ENCODE data around the gene ZC3H7A. TPM values are rescaled to one million over a fixed set of nuclear protein-coding genes. Genes with fewer than 3 reads are reported as not detected.

ZC3H7A gene
- total RNA-seq, 1 experiment from 2014 or later, result 42.0 TPM

DNA sequence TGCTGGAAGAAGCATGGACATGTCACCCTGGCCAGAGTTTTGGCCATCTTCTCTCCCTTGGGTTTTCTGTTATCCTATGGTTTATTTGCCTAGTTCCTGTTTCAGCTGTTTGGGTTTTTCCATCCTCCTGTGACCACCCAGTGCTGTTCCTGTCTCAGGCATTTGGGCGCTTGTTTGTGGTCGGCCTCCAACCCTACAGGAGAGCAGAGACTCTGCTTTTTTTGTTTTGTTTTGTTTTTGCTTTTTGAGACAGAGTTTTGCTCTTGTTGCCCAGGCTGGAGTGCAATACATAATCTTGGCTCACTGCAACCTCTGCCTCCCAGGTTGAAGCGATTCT lies 3.3 kb upstream of the ZC3H7A start:
- H3K9me3 Mint-ChIP-seq (ENCODE audit: unreplicated experiment), result no peaks in the 10 kb centered on the region
- intact Hi-C loops (cut with micrococcal nuclease; ENCODE audit: unreplicated experiment), result no loop called here
- H3K4me3 Mint-ChIP-seq (ENCODE audit: unreplicated experiment), result no peak overlapping the region
- TF ChIP-seq, protein P1, sequence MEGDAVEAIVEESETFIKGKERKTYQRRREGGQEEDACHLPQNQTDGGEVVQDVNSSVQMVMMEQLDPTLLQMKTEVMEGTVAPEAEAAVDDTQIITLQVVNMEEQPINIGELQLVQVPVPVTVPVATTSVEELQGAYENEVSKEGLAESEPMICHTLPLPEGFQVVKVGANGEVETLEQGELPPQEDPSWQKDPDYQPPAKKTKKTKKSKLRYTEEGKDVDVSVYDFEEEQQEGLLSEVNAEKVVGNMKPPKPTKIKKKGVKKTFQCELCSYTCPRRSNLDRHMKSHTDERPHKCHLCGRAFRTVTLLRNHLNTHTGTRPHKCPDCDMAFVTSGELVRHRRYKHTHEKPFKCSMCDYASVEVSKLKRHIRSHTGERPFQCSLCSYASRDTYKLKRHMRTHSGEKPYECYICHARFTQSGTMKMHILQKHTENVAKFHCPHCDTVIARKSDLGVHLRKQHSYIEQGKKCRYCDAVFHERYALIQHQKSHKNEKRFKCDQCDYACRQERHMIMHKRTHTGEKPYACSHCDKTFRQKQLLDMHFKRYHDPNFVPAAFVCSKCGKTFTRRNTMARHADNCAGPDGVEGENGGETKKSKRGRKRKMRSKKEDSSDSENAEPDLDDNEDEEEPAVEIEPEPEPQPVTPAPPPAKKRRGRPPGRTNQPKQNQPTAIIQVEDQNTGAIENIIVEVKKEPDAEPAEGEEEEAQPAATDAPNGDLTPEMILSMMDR (IDR thresholded peaks at IDR 0.05; ENCODE audit: insufficient read depth in 1 of 2, low read depth in 1 of 2, low read length in 1 of 2, severe bottlenecking in 1 of 2, unreplicated experiment in 1 of 2), result no peak
- H3K27me3 ChIP-seq (replicated peaks; ENCODE audit: control insufficient read depth, insufficient read depth, low read length), result no peaks in the 10 kb centered on the region
- no peaks in the 10 kb centered on the region for H3K27me3 Mint-ChIP-seq (ENCODE audit: insufficient read depth, unreplicated experiment)
- no peak overlapping the region for H3K4me3 ChIP-seq (ENCODE audit: low read depth, low read length)
- H3K36me3 Mint-ChIP-seq (ENCODE audit: insufficient read depth, unreplicated experiment), result peaks cover 18% of the 10 kb centered on the region
- ChIA-PET CTCF (interaction anchor here (0.6 kb wide), 1 partner anchor 18 kb away, joined by 3 read pairs; no protein-coding TSS in a partner anchor), POLR2A (no interaction called here)
- DNase-seq, result no peak
- no peaks in the 10 kb centered on the region for H3K36me3 ChIP-seq (ENCODE audit: control insufficient read depth, insufficient read depth, low read length)
- H3K9me3 ChIP-seq, result no peaks in the 10 kb centered on the region
- peaks cover 12% of the 10 kb centered on the region for H3K4me1 Mint-ChIP-seq (ENCODE audit: low read depth, unreplicated experiment)
- H3K27ac Mint-ChIP-seq (ENCODE audit: unreplicated experiment), result no peak overlapping the region
- no TSS peak for BruUV-seq (replicated peaks)
- H3K4me1 ChIP-seq, result peaks cover 17% of the 10 kb centered on the region; the same call in 1 of the 2 replicates

DNA sequence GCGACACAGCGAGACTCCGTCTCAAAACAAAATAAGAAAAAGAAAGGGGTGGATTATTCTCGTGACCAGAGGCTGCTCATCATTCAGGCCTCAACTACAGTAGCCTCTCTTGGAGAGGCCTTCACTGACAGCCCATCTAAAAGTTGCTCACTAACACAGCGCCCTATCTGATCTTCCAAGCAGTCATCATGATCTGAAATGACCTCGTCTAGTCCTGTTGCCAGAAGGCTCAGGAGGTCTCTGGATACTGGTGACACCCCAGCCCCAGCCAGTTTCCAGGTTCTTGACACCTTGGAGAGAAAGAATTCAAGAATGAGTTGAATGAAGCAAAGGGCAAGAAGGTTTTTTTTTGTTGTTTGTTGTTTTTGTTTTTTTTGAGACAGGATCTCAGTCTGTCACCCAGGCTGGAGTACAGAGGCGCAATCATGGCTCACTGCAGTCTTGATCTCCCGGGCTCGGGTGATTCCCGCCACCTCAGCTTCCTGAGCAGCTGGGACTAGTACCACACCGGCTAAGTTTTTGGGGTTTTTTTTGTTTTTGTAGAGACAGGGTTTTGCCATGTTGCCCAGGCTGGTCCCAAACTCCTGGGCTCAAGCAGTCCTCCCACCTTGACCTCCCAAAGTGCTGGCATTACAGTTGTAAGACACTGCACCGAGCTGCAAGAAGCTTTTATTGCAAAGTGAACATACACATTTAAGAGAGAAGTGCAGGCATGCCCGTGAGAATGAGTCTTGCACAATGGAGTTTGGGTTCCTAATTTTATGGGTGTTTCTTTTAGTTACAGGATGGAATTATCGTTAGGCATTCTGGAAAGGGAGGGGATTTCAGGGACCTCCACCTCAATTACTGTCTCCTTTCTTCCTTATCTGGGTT lies 2.7 kb upstream of the ZC3H7A start:
- Mint-ChIP-seq H3K36me3 (ENCODE audit: insufficient read depth, unreplicated experiment) (peaks cover 24% of the 10 kb centered on the region), H3K27me3 (ENCODE audit: insufficient read depth, unreplicated experiment) (no peaks in the 10 kb centered on the region), H3K4me3 (ENCODE audit: unreplicated experiment) (no peak overlapping the region), H3K27ac (ENCODE audit: unreplicated experiment) (no peak overlapping the region), H3K4me1 (ENCODE audit: low read depth, unreplicated experiment) (peaks cover 12% of the 10 kb centered on the region), H3K9me3 (ENCODE audit: unreplicated experiment) (no peaks in the 10 kb centered on the region)
- no TSS peak for BruUV-seq (replicated peaks)
- ChIA-PET POLR2A (no interaction called here), CTCF (interaction anchor here (0.6 kb wide), 2 partner anchors 19 to 74 kb away, joined by 3 read pairs; no protein-coding TSS in a partner anchor)
- H3K4me3 ChIP-seq (ENCODE audit: low read depth, low read length), result no peak overlapping the region
- TF ChIP-seq, protein P1 (IDR thresholded peaks at IDR 0.05; ENCODE audit: insufficient read depth in 1 of 2, low read depth in 1 of 2, low read length in 1 of 2, severe bottlenecking in 1 of 2, unreplicated experiment in 1 of 2), result no peak
- H3K36me3 ChIP-seq (ENCODE audit: control insufficient read depth, insufficient read depth, low read length), result no peaks in the 10 kb centered on the region
- no peaks in the 10 kb centered on the region for H3K27me3 ChIP-seq (replicated peaks; ENCODE audit: control insufficient read depth, insufficient read depth, low read length)
- H3K4me1 ChIP-seq, result peaks cover 17% of the 10 kb centered on the region; the same call in 1 of the 2 replicates
- intact Hi-C loops (cut with micrococcal nuclease; ENCODE audit: unreplicated experiment), result loop anchor here (5.0 kb wide), 1 partner anchor 57 kb away; the partner anchor contains the start of gene TXNDC11
- no peaks in the 10 kb centered on the region for H3K9me3 ChIP-seq
- no peak for DNase-seq

DNA sequence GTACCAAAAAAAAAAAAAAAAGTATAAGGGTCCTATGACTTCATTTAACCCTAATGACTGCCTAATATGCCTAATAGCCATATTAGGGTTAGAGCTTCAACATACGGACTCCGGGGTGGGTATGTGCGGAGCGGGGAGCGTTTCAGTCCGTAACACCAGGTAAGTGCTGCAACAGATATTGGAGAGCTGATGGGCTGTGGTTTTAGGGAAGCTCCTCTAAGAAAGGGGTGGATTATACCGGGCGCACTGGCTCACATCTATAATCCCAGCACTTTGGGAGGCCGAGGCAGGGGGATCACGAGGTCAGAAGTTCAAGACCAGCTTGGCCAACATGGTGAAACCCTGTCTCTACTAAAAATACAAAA lies 1.9 kb upstream of the ZC3H7A start:
- TF ChIP-seq, protein P1 (IDR thresholded peaks at IDR 0.05; ENCODE audit: insufficient read depth in 1 of 2, low read depth in 1 of 2, low read length in 1 of 2, severe bottlenecking in 1 of 2, unreplicated experiment in 1 of 2), result no peak
- no TSS peak for BruUV-seq (replicated peaks)
- H3K4me3 ChIP-seq (ENCODE audit: low read depth, low read length), result no peak overlapping the region
- Mint-ChIP-seq H3K4me1 (ENCODE audit: low read depth, unreplicated experiment) (peaks cover 12% of the 10 kb centered on the region), H3K27ac (ENCODE audit: unreplicated experiment) (peak overlapping the region; percentile 91), H3K27me3 (ENCODE audit: insufficient read depth, unreplicated experiment) (no peaks in the 10 kb centered on the region), H3K9me3 (ENCODE audit: unreplicated experiment) (no peaks in the 10 kb centered on the region), H3K4me3 (ENCODE audit: unreplicated experiment) (no peak overlapping the region), H3K36me3 (ENCODE audit: insufficient read depth, unreplicated experiment) (peaks cover 31% of the 10 kb centered on the region)
- H3K36me3 ChIP-seq (ENCODE audit: control insufficient read depth, insufficient read depth, low read length), result no peaks in the 10 kb centered on the region; the same call in 1 of the 2 replicates
- DNase-seq, result no peak
- intact Hi-C loops (cut with micrococcal nuclease; ENCODE audit: unreplicated experiment), result loop anchor here (5.0 kb wide), 1 partner anchor 57 kb away; the partner anchor contains the start of gene TXNDC11
- POLR2A ChIA-PET, result no interaction called here
- H3K9me3 ChIP-seq, result no peaks in the 10 kb centered on the region
- H3K27me3 ChIP-seq (replicated peaks; ENCODE audit: control insufficient read depth, insufficient read depth, low read length), result no peaks in the 10 kb centered on the region
- peaks cover 17% of the 10 kb centered on the region; the same call in 1 of the 2 replicates for H3K4me1 ChIP-seq
- CTCF ChIA-PET, result interaction anchor here (0.6 kb wide), 1 partner anchor 73 kb away, joined by 3 read pairs; no protein-coding TSS in a partner anchor

All from Caco-2 (cell line).